ENCODE measurements around the gene DNM2.

DNA sequence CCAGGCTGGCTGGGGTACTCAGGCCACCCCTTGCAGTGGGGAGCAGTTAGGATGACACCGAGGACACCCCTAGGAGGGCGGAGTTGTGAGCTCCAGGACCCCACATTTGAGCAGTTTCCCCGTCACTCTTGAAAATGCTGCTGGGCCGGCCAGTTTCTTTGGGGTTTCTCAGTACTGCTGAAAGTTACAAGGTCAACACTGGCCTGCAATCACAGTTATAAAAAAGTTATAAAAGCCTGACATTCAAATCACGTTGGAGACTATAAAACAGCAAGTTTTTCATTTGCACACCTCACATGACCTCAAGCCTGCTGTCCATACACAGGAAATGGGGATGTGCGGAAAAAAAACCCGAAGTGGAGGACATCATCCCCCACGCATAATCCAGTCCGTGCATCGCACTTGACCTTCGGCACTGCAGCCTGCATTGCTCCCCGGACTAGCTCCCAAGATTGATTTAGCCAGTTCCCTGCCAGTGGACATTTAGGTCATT, 27.0 kb downstream of the DNM2 start:
- TF ChIP-seq POLR2AphosphoS5 (IDR thresholded peaks at IDR 0.05), result no peak
- no peak for TF ChIP-seq CTCF (IDR thresholded peaks at IDR 0.05)
- no peak for TF ChIP-seq POLR2A (IDR thresholded peaks at IDR 0.05; ENCODE audit: low read depth)
- TF ChIP-seq EP300 (IDR thresholded peaks at IDR 0.05), result no peak
